Panc1 (cell line): ENCODE data around the gene MRPS27.

Source experiments
- POLR2AphosphoS5 ChIP-seq: IDR thresholded peaks from 2 replicates; pipeline ENCODE4 v1.6.1; 2012; ENCODE audit warnings: mild to moderate bottlenecking, low read depth, low read length, moderate library complexity
- TF ChIP-seq, protein P1 (sequence below): fragments of 450-650 bp; IDR thresholded peaks from 2 replicates; pipeline ENCODE4 v1.5.1; 2017; ENCODE audit warnings: mild to moderate bottlenecking
- TF ChIP-seq, protein P2 (sequence below), 2 experiments: IDR thresholded peaks; 2 replicates each; pipeline ENCODE4 v1.6.1; 2011 to 2012; ENCODE audit warnings: low read depth in 2 of 2, control low read depth in 1 of 2, low read length in 1 of 2, mild to moderate bottlenecking in 1 of 2, moderate library complexity in 1 of 2; ENCODE audit not compliant: insufficient read depth in 1 of 2

DNA sequence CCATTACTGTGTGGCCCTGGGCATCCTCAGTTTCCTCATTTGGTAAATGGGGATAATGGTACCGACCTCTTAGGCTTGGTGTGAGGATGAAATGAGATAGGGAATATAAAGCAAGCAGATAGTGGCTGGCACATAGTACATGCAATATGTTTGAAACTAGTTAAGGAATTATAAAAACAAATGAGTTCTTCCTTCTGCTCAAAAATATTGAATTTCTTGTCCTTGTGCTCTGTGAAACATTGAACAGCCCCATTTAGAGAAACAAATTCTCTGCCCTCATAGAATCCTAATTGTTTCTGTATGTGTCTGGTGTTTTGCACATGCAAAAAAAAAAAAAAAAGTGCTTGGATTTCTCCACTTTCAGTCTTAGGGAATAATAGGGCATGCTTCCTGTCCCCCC lies 39.8 kb upstream of the MRPS27 start:
- TF ChIP-seq, protein P1, sequence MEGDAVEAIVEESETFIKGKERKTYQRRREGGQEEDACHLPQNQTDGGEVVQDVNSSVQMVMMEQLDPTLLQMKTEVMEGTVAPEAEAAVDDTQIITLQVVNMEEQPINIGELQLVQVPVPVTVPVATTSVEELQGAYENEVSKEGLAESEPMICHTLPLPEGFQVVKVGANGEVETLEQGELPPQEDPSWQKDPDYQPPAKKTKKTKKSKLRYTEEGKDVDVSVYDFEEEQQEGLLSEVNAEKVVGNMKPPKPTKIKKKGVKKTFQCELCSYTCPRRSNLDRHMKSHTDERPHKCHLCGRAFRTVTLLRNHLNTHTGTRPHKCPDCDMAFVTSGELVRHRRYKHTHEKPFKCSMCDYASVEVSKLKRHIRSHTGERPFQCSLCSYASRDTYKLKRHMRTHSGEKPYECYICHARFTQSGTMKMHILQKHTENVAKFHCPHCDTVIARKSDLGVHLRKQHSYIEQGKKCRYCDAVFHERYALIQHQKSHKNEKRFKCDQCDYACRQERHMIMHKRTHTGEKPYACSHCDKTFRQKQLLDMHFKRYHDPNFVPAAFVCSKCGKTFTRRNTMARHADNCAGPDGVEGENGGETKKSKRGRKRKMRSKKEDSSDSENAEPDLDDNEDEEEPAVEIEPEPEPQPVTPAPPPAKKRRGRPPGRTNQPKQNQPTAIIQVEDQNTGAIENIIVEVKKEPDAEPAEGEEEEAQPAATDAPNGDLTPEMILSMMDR: no peak
- TF ChIP-seq POLR2AphosphoS5: no peak
- TF ChIP-seq, protein P2, sequence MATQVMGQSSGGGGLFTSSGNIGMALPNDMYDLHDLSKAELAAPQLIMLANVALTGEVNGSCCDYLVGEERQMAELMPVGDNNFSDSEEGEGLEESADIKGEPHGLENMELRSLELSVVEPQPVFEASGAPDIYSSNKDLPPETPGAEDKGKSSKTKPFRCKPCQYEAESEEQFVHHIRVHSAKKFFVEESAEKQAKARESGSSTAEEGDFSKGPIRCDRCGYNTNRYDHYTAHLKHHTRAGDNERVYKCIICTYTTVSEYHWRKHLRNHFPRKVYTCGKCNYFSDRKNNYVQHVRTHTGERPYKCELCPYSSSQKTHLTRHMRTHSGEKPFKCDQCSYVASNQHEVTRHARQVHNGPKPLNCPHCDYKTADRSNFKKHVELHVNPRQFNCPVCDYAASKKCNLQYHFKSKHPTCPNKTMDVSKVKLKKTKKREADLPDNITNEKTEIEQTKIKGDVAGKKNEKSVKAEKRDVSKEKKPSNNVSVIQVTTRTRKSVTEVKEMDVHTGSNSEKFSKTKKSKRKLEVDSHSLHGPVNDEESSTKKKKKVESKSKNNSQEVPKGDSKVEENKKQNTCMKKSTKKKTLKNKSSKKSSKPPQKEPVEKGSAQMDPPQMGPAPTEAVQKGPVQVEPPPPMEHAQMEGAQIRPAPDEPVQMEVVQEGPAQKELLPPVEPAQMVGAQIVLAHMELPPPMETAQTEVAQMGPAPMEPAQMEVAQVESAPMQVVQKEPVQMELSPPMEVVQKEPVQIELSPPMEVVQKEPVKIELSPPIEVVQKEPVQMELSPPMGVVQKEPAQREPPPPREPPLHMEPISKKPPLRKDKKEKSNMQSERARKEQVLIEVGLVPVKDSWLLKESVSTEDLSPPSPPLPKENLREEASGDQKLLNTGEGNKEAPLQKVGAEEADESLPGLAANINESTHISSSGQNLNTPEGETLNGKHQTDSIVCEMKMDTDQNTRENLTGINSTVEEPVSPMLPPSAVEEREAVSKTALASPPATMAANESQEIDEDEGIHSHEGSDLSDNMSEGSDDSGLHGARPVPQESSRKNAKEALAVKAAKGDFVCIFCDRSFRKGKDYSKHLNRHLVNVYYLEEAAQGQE (IDR thresholded peaks at IDR 0.05; ENCODE audit: insufficient read depth in 1 of 2, low read depth in 2 of 2, low read length in 1 of 2): no peak
